HG02798 (cell line): ENCODE results near the gene ABHD2.

Experiments
- ATAC-seq: cut with Tn5 transposase; IDR thresholded peaks from one replicate; pipeline ENCODE4 v1.9.1; 2021; ENCODE audit warnings: mild to moderate bottlenecking; ENCODE audit not compliant: unreplicated experiment, poor library complexity

ABHD2 gene

GRCh38 chr15:89096664-89097063 lies 8.4 kb downstream of the ABHD2 start:
- ATAC-seq: no peak

- no peak for ATAC-seq
Observed at GRCh38 chr15:89097313-89097712, 9.1 kb downstream of the ABHD2 start.

GRCh38 chr15:89098281-89098680 lies 10.0 kb downstream of the ABHD2 start:
- no peak for ATAC-seq

DNA sequence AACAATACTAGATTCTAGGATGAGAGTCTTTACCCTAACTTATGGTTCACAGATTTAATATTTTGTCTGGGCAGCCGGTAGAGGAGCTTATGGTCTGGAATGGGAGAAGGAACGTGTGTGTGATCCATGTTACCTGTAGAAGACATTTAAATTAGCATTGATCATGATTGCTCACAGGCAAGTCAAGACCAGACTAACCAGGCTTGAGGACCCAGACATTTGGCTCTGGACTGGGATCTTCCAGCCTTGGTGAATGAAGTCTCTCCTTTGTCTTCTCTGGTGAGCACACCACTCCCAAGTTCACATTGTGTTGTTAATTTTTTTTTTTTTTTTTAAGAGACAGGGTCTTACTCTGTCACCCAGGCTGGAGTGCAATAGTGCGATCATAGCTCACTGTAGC lies 11.7 kb downstream of the ABHD2 start:
- ATAC-seq: no peak

DNA sequence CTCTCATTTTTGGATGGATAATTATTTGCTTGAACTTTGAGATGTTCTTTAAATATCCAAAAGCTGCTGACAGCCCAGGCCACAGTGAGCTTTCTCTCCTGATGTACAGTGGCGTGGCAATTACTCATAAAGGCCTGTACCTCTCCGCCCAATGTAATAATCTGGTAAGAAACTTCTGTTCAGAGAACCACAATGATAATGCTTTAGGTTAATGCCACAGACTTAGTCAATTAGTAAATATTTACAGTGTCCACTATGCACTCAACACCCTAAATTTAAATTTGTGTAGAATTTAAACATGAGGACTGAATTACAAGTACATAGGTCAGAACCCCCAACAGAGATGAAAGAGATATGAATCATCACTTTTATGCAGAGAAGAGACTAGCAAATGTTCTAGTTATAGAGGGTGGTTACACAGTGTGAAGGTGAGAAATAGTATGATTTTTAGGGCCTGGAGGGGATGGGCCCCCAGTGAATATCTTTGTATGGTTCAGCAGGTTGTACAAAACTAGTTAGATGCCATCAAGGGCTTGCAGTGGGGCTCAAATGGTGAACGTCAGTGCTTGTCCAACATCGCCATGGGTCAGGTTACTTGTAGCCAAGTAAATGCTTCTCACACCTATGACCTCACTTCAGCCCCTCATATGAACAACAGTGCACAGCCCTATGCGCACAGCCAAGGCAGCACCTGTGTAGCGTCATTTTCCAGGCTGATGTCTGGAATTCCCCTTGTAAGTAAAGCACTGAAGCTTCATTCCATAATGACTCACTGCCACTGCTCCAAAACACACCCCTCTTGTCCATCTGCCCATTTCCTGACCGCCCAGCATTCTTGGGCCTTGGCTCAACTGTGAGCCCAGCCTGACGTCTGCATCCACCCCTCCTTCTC lies 13.3 kb downstream of the ABHD2 start:
- no peak for ATAC-seq

DNA sequence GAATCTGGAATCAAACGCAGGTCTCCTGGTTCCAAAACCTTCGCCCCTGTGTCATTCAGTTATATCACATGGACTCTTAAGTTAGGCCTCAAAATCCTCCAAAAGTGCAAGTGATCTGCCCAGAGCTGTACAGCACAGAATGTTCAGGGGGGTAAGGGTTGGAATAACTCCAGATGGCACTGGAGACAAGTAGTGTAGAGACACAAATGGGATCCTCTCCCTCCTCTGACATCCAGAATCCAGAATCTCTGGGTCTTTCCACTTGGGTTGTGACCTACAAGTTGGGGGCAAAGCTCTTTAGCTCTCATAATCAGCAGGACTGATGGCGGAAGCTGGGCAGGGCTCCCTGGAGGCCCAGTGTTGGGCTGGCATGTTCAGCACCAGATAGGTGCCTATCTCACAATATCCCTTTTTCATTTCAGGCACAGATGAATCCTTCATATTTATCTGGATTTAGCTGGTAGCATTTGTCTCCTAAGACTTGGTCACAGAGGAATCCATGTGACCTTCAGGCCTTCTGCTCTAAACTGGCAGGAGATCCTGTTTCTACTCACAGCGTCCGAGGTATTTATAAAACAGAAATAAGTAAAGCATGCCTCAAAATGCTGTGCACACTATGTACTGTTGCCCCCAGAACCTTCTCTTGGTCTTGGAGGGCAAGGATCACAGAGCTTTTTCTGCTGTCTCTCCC lies 15.4 kb downstream of the ABHD2 start:
- ATAC-seq: no peak

- ATAC-seq: no peak
Observed at GRCh38 chr15:89104172-89104564, 15.9 kb downstream of the ABHD2 start.

GRCh38 chr15:89105147-89105546 lies 16.9 kb downstream of the ABHD2 start:
- ATAC-seq: no peak

GRCh38 chr15:89106200-89106599 lies 17.9 kb downstream of the ABHD2 start:
- no peak for ATAC-seq

GRCh38 chr15:89107984-89108383 lies 19.7 kb downstream of the ABHD2 start:
- no peak for ATAC-seq

GRCh38 chr15:89108835-89109234 lies 20.6 kb downstream of the ABHD2 start:
- no peak for ATAC-seq

- ATAC-seq: no peak
Observed at GRCh38 chr15:89109238-89109637, 21.0 kb downstream of the ABHD2 start.

DNA sequence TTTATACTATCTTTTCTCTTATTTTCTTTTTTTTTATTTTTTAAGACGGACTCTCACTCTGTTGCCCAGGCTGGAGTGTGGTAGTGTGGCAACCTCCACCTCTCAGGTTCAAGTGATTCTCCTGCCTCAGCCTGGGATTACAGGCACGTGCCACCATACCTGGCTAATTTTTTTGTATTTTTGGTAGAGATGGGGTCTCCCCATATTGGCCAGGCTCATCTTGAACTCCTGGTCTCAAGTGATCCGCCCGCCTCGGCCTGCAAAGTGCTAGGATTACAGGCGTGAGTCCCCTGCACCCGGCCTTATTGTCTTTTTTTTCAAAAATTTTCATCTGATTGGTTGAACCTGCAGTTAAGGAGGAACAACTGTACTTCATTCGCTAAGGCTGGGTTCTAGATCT lies 21.8 kb downstream of the ABHD2 start:
- ATAC-seq: no peak

GRCh38 chr15:89111352-89111751 lies 23.1 kb downstream of the ABHD2 start:
- ATAC-seq: no peak

- no peak for ATAC-seq
Observed at GRCh38 chr15:89111961-89112340, 23.7 kb downstream of the ABHD2 start.

GRCh38 chr15:89112341-89112971 lies 24.2 kb downstream of the ABHD2 start:
- peak; percentile 88 for ATAC-seq

DNA sequence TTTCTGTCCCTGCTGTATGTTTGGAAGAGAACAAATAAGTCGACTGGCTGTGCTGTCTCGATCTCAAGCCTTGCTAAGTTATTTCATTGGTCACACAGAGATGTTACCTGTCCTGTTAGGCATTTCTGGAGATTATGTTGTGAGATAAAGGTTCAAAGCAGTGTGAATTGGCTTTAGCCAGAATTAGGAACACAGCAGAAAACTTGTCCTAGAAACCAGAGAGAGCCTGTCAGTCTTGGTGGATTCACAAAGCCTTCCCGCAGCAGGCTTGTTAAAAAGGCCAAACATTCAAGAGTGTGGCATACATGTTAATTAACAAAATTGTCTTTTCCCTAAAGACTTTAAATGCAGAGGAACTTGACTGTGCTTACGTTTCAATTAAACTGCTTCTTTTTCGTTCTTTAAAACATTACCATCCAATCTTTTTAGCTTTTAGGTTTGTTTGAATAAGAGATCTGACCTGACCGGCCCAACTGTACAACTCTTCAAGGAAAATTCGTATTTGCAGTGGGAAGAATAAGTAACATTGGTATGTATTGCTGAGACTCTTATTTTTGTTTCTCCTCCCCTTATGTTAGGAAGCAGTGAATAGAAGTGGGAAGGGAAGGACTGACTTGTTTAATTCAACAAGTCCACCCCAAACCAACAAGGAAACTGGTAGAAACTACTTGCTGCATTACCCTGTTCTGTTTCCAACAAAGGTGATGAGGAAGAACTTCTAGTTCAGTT lies 25.2 kb downstream of the ABHD2 start:
- ATAC-seq: no peak

DNA sequence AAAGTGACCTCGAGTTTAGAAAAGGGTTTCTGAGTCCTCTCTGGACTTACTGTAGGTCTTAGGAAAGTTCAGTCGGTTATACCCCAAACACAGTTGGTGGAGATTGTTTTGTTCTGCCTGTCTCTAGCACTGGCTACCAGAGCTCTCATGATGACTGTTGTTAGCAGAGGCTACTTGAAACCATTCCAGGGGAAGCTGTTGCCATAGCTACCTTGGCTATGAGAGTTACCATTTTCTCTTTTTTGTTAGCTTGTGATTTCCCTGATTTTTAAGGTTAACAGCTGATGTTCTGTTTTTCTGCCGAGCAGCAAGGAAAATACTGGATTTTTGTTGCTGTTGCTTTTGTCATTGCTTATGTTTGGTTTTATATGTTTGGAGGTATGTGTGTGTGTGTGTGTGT lies 26.7 kb downstream of the ABHD2 start:
- no peak for ATAC-seq

- no peak for ATAC-seq
Observed at GRCh38 chr15:89115547-89115946, 27.3 kb downstream of the ABHD2 start.

DNA sequence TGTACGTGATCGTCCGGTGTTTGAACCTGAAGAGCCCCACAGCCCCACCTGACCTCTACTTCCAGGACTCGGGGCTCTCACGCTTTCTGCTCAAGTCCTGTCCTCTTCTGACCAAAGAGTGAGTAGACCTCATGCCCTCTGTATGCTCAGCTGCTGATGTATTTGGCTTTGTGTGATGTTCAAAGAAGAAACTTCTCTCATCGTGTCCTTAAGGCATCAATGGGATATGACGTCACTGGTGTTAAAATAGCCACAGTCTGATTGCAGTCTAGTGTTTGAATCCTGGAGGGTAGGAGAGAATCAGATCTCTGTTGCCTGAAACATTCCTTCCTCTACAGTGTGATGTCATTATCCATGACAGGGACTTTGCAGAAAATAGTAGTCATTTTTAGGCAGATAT lies 28.1 kb downstream of the ABHD2 start:
- no peak for ATAC-seq

- no peak for ATAC-seq
Observed at GRCh38 chr15:89117790-89118189, 29.5 kb downstream of the ABHD2 start.
